Measurements from ENCODE around the gene AKT1. TPM values are rescaled to one million over a fixed set of nuclear protein-coding genes. Genes with fewer than 3 reads are reported as not detected.

Gene AKT1
- total RNA-seq, 1 donor from 2014 or later: 116 TPM

DNA sequence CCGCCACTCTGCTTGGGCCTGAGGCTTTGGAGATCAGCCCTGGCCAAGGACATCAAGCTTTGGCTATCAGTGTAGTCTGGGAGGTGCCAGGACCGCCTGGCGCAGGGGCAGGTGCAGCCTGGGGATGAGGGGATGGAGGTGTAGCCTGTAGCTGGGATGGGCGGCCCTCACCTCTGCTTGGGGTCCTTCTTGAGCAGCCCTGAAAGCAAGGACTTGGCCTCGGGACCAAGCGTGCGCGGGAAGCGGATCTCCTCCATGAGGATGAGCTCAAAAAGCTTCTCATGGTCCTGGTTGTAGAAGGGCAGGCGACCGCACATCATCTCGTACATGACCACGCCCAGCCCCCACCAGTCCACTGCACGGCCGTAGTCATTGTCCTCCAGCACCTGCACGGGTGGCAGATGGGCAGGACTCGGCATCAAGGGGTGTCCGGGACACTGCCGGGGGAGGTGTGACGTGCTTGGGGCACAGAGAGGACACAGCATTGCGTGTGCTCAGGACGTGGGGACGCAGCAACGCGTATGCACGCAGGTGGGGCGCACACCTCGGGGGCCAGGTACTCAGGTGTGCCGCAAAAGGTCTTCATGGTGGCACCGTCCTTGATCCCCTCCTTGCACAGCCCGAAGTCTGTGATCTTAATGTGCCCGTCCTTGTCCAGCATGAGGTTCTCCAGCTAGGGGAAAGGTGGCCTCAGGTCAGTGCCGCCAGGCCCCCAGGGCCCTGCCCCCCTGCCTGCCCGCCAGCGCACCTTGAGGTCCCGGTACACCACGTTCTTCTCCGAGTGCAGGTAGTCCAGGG, 22.6 kb downstream of the AKT1 start:
- no peak for DNase-seq (ENCODE audit: low spot score)

DNA sequence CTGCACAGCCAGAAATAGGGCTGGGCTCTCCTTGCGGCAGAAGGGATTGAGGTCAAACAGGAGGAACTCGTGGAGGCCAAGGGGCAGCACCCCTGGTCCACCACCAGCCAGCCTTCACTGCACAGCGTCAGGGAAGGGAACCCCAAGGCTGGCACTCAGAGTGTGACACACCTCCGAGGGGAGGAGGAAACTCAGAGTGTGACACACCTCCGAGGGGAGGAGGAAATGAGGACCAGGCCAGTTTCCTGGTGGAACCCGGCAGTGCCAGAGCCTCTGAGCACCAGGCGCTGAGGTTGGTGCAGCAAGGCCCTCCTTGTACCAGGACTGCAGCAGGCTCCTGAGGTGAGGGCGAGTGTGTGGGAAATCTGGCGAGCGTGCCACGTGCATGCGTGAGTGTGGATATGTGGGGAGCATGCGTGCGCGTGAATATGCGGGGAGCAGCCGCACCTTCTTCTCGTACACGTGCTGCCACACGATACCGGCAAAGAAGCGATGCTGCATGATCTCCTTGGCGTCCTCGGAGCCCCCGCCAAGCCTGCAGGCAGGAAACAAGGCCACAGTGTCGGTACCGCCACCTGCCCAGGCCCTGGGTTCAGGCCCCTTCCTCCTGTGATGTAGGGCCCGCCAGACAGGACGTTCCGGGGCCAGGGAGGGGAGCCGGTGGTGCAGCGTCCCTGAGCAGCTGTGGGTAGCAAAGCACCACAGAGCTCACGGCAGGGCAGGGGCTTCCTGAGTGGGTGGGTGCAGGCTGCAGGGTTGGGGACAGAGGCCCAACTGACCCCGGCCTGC, 23.4 kb downstream of the AKT1 start:
- no peak for DNase-seq (ENCODE audit: low spot score)

DNA sequence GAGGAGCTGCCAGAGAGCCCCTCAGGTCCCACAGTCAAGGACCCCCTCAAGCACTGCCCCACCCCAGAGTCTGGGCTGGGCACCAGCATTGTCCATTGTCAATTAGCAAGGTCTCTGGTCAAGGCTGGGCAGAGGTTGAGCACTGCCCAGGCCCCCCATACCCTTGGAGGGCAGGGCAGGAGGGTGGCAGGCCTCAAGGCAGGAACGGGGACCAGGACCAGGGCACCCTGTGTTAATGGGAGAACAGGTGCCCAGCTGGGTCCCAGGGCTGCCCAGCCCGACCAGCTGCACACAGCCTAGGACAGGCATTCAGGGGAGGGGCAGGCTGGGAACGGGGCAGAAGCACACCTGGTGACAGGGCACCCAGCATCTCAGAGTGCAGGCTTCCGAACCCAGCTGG, 24.2 kb downstream of the AKT1 start:
- DNase-seq (ENCODE audit: low spot score): no peak

DNA sequence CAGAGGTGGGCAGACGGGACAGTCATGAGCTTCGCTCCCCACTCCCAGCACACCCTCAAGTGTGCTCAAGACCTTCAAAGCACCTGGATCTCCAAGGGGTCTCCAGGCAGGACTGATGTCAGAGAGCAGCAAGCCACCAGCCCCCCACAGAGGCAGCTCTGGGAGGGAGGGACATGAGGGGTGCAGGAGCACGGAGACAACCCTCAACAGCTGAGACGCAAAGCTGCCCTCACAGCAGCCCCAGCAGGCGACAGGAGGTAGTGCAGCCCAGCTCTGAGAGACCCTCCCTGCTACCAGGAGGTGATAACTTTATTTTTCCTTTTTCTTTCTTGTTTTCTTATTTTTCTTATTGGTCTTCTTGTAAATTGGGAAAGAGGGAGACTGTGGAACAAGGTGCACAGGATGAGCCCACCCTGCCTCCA, 24.7 kb downstream of the AKT1 start:
- DNase-seq (ENCODE audit: low spot score): no peak

DNA sequence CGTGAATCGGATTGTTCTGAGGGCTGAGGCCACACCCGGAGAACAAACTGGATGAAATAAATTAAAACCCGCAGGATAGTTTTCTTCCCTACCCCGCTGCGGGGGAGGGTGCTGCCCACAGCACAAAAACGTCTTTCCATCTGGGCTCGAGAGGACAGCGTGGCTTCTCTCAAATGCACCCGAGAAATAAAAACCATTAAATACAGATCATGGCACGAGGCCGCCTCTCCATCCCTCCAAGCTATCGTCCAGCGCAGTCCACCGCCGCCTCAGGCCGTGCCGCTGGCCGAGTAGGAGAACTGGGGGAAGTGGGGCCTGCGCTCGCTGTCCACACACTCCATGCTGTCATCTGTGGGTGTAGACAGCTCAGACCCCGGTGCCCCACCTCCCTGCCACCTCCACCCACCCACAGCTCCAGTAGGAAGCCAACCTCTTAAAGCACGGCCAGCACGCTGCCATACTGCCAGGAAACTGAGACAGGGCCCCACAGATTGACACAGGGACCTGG, 25.4 kb downstream of the AKT1 start:
- no peak for DNase-seq (ENCODE audit: low spot score)

DNA sequence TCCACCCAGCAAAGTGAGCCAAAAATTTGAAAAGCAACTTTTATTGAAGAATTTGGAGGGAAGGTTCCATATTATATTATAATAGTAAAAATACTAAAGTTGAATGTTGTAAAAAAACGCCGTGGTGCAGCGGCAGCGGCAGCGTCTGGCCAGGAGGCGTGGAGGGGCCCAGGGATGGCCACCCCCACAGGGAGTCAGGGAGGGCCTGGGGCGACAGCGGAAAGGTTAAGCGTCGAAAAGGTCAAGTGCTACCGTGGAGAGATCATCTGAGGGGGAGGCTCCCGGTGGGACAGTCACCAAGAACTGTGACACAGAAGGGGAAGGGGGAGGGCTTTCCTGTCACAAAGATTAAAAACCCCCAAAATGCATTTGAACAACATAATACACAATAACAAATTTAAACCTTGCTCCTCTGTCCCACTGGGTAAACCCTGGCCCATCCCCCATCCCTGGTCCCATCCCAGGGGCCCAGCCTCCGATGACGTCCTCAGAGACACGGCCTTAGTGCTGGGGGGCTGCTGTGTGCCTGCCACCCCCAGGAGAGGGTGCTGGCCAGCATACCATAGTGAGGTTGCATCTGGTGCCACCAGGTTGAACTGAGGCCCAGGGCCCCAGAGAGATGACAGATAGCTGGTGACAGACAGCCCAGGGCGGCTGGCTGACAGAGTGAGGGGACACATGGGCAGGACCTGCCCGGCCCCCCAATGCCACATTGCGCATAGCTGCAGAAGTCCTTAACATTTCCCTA, 26.1 kb downstream of the AKT1 start:
- no peak for DNase-seq (ENCODE audit: low spot score)

DNA sequence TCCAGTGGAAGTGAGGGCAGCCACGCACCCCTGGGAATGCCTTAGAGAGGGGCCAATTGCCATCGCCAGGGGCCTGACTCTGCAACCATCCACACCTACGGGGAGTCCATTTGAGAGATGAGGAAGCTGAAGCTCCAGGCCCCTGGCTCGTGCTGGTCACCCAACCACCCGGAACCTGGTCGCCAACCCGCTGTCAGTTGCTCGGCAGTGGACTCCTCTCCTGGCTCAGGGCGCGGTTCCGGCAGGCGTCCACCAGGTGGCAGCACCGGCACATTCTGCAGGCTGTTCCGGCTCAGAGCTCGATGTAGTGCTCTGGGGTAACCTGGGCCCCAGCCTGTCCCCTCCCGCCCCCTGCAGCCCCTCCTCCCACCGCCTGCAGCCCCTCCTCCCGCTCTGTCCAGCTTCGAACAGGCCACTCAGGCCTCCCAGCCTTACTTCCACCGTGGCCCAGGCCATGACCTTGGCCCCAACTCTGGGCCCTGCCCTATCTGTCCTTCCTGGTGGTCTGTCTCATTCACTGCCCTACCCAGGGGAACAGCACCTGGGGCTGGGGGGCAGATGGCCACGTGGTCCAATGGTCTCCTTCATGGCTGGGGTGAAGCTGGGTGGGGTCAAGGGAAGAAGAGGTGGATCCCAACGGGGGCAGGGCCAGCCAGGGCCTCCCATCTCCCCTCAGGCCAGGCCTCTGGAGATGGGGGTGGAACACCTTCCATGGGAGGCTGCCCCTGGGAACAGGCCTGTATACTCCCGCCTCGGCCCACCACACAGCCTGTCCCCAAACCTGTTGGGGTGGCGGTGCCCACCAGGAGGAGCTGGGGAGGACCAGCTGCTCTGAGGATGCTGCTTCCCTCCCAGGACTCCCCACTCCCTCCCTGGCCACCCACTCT, 26.9 kb downstream of the AKT1 start:
- peak; percentile 93 for DNase-seq (ENCODE audit: low spot score)

DNA sequence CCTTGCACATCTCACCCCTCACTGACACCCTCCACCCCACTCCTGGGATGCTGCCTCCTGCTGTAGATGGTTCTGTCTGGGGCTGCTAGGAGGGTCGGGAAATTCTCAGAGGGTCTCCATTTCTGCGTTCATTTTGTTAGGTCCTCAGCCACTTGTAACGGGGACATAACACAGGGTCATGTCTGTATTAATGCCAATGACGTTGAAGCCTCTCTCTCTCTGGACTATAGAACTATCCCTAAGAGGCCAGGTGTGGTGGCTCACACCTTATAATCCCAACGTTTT, 28.0 kb downstream of the AKT1 start:
- DNase-seq (ENCODE audit: low spot score): no peak

DNA sequence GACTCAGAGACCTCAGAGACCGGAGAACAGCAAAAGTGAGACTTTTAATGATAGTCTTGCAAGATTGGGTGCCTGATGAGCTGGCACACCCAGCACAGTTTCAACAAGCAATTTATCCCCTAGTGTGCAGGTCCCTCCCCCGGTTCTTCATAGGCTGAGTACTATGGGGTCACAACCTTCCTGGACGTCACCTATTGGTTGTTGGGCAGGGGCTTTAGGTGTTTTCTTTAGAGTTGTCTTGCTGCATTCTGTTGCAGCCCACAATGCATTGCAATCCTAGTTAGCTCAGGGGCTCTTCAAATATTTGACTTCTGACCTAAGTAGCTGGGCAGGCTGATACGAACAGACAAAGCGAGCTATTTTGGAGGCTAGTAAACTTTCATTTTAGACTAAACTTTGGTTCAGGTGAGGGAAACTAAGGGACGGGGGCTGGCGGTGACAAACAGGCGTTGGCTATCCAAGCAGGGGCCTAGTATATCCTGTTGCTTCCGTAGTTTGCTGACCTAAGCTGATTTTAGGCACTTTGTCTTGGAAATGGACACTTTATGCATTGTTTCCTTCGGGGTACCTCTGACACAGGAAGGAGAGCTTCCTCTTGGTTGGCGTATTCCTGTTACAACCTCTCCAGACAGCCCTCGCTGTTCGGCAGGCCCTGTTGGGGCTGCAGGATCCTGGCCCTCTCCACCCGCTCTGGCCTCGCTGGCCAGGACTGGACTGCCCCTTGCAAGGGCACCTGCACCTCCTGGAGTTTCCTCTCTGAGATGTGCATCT, 28.5 kb downstream of the AKT1 start:
- DNase-seq (ENCODE audit: low spot score): no peak

DNA sequence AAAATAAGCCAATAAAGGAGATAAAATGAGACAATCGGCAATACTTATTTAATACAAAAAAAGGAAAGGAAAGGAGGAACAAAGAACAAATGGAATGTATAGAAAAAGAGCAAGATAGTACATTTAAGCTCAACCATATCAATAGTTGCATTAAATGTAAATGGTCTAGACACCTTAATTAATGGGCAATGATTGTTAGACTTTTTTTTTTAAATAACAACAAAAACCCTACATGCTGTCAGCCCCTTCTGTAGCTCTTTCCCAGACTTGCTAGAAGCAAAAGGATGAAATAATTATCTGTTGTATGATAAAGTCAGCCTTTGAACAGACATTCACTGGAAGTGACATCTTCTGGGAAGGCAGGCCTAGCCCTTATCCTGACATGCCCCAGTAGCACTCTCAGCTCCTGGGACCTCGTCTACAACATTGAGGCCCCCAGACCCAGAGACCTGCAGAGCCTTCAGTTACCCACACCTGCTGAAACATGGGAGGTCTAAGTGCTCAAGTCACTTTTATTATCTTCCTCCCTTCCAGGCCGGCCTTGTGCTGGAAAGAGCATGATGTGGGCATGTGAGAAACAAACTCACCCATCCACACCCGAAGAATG, 29.2 kb downstream of the AKT1 start:
- DNase-seq (ENCODE audit: low spot score): no peak

DNA sequence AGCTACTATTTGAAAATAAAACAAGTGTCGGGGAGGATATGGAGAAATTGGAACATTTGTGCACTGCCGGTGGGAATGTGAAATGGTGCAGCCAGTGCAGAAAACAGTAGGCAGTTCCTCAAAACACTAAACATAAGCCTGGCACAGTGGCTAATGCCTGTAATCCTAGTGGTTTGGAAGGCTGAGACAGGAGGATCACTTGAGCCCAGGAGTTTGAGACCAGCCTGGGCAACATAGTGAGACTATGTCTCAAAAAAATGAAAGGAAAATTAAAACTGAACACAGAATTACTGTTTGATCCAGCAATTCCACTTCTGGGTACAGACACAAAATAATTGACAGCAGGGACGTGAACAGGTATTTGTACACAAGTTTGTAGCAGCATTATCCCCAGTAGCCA, 30.0 kb downstream of the AKT1 start:
- DNase-seq (ENCODE audit: low spot score): no peak

DNA sequence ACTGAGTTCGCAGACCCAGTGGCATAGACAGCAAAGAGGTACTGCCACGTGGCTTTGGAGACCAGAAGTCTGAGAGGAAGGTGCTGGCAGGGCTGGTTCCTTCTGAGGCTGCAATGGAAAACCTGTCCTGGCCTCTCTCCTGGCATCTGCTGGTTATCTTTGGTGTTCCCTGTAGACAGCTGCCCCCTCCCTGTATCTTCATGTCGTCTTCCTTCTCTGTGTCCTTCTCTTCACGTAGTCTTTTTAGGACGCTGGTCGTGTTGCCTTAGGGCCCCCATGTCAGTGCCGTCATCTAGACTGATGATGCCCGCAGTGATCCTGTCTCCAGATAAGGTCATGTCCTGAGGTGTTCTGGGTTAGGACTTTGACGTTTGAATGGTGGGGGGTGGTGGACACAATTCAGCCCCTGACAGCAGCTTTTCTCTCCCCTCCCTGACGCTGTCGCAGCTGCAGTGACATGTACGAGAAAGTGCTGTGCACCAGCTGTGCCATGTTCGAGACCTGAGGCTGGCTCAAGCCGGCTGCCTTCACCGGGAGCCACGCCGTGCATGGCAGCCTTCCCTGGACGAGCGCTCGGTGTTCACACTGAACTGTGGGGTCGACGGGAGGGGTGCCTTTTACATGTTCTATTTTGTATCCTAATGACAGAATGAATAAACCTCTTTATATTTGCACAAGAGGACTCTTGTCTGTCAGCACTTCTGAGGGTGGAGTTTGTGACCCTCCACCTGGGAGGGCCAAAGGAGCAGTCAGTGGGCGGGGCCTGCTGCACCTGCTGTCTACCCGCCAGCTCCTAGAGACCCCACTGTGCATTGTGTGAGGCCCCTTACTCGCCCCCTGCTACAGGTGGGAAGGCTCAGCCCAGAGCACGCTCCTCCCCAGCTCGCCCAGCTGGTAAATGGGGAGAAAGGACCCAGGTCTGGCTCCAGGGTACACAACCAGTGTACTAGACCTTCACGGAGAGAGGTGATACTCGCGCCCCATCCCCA, 36.3 kb downstream of the AKT1 start:
- DNase-seq (ENCODE audit: low spot score): no peak

DNA sequence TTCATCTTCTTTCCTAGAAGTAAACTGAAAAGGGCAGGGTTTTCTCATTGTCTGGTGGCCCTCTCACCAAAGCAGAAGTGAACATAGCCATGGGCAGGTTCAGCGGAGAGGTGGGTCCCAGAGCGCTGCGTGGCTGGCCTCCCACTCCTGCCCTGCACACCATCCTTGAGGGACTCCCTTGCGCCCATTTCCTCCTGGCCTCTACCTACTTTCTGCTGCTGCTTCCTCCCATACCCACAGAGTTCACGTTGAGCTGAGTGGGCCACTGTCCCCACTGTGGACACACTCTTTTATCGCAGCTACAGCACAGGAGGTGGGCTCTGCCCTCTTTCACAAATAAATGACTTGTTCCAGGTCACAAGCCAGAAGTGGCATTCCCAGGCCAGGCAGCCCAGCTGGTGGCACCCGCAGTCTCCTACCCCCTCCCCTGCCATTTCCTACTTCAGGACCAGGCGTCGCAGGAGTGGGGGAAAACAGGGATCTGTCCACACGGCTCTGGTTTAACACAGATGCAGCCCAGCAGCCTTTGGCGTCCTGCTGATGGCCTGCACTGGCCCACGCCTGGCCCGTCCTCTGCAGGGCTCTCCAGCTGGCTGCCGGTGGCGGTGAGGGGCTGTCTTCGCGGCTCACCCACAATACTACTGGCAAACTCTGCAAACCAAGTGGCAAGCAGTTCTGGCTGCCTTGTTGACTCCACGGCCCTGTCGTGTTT, 37.7 kb downstream of the AKT1 start:
- DNase-seq (ENCODE audit: low spot score): no peak

DNA sequence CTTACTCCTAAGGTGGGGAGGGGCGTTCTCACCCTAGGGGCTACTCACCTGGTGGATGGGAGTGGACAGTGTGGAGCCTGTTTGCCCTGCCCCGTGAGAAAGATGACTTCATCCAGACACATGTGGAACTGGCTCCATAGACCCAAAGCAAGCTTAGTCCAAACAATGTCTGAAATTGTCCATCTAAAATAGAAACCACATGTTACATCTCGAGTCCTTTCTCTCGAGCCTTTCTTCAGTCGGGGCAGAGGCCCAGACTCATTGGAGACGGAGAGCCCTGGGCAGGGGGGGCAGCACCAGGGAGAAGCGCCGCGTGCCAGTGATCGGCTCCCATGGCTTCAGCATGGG, 38.3 kb downstream of the AKT1 start:
- DNase-seq (ENCODE audit: low spot score): no peak

DNA sequence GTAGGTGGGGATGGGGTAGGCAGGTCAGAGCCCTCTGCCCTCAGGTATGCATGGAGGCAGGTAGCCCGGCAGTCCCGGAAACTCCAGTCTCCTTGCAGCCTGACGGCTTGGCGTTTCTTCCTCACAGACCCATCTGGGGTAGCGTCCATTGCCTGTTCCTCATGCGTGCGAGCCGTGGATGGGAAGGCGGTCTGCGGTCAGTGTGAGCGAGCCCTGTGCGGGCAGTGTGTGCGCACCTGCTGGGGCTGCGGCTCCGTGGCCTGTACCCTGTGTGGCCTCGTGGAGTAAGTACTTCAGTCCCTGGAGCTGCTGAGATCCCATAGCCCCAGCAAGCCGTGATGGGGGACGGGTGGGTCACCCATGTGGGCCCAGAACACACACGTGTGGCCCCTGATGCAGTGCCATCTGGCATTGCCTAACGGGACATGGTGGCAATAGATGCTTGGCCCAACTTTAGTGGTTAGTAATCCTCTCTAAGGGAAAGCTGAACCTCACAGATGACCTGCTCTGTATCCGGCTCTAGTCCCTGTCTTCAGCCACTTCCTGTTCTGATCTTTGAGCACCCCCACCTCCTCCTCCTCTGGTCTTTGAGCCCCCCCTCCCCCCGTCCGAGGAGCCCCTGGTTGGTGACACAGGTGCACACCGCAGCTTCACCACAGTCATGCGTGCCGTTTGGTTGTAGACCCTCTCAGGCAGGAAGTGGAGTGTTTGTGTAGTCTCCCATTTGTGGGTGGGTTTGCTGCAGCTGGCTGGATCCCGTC, 38.9 kb downstream of the AKT1 start:
- no peak for DNase-seq (ENCODE audit: low spot score)

DNA sequence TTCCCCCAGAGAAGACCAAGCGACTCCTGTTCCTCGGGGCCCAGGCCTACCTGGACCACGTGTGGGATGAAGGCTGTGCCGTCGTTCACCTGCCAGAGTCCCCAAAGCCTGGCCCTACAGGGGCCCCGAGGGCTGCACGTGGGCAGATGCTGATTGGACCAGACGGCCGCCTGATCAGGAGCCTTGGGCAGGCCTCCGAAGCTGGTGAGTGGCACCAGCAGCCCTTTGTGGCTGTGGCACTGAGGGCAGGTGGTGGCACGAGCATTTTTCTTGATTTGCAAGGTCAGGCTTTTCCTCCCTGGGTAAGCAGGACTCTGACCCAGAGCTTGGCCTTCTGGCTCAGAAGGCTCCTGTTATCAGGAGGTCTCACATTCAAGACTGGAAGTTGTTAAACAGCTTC, 39.9 kb downstream of the AKT1 start:
- no peak for DNase-seq (ENCODE audit: low spot score)

DNA sequence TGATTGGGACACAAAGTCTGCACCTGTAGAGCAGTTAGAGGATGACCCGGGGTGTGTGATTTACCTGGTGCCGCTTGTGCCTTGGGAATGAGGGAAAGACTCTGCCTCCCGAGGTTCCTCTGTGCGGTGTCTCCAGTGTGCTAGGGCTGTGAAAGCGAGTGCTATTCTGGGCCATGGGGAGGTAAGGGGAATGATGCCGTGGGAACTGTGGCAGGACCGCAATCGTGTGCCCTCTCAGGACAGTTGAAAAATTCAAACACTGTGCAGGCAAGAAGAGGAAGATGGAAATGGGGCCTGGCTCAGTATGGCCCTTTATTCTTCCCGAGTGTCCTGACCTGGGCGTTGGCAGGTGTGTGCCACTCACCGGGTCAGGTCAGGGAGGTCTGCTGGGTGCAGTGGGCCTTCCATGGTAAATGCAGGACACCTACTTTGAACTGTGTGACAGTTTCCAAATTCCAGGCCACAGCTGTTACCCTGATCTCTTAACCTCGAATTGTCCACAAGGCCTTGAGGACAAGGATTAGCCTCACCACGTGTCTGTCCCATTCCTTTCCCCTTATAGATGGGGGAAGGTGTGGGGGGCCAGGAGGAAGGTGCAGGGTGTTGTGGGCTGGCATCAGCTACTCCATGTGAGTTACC, 41.2 kb downstream of the AKT1 start:
- no peak for DNase-seq (ENCODE audit: low spot score)
